G401 (cell line): ENCODE data around the gene EIF2D. TPM values are rescaled to one million over a fixed set of nuclear protein-coding genes. Genes with fewer than 3 reads are reported as not detected.
A peak's percentile ranks its signal among the peaks of the same experiment; 100 is the strongest.

Source experiments
- DNase-seq: peaks from one replicate; pipeline ENCODE4 v3.0.0-alpha.2; 2015; ENCODE audit warnings: low spot score
- in situ Hi-C: cut with HindIII; loops from 2 replicates; pipeline ENCODE4 v1.10.0; 2016; ENCODE audit warnings: low sequenced_read_pairs, mixed read lengths
- total RNA-seq: library from RNA; depleted of rRNA; stranded (reverse); fragments of >200 nt; shearing (Covaris generic); gene quantifications from 2 replicates; pipeline ENCODE4 v1.2.3, GENCODE V29; 2014; rRNA removed

Gene EIF2D
- total RNA-seq, 1 experiment from 2014 or later = 63.7 TPM

DNA sequence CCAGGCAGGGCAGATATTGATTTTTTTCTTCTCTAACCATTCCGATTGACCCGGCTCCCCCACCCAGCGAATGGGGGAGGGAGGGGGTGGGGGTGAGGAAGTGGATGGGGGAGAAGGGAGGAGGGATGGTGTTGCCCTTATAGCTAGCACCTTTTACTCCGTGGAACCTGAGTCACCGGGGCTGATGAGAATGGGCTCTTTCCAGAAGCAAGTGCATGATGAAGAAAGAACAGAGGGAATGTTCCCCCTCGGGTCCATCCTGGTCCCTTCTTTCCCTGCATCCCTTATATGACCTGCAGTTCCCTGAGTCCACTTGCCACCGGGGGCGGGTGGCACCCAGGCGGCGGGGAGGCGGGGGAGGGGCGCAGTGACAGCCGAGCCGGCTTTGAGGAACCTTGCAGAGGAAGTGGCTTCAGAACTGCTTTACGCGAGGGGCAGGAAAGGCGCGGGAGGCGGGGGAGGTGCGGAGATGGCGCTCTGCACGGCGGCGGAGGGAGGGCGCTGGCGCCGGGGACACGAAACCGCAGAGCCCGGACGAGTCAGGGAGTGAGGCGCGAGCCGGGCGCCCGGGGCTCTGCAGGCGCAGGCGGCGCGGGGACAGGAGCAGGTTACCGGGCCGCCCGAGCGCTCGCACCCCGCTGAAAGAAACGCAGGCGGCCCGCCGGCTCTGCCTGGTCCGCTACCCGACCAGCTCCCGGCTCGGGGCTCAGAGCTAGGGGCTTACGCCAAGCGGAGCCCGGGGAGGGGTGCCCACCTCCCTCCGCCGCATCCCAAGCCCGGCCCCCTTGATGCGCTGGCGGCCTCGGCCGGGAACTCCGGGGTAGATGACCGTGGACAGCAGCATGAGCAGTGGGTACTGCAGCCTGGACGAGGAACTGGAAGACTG lies 55.3 kb downstream of the EIF2D start:
- in situ Hi-C loops = no loop called here
- DNase-seq = peak; percentile 67

DNA sequence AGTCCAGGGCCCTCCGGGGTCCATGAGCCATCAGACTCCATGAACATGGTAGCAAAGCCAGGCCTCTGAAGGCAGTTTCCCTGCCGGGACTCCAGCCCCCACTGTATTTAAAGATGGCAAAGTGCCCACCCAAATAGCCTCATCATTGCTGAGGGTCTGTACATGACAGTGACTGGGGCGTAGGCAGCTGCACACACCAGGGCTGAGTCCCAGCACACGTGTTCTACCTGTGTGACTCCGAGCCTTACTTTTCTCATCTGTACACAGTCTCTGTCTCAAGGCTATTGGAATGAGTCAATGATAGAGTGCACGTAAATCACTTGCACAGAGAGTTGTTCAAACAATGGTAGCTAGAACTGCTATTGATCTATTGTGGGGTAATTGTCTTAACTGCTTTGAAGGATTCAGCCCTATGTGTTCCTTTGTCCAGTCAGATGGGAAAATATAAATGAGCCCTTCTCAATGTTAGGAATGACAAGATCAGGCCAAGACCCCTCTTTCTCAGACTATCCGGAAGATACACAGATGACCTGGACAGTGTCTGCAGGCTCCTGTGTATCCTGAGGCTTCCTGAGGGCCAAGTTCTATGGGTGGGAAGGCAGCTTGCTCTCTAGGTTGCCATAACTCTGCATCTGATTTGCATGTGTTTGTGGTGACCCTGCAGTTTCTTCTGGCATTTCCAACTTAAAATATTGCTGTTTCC lies 56.1 kb downstream of the EIF2D start:
- in situ Hi-C loops = no loop called here
- DNase-seq = peak; percentile 9

DNA sequence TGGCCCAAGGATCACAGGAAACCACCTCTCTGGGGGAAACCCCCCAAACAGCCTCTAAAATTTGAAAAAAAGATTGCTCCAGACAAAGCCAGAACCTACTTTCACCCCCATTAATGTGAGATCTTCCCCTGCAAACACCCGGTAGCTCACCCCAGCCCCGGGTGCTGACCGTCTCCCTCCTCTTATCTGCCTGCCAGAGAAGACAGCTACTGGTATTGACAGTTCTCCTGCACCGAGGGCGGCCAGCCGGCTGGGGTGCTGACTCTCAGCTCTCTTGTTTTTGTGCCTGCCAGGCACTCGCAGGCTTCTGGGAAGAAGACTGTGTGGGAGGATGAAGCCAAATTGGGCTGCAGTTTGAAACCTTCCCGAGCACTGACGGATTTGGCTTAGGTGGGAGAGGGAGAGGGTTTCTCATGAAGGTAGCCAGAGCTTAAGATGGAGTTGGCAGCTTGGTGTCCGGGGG lies 56.8 kb downstream of the EIF2D start:
- peak; percentile 48 for DNase-seq
- in situ Hi-C loops = no loop called here

DNA sequence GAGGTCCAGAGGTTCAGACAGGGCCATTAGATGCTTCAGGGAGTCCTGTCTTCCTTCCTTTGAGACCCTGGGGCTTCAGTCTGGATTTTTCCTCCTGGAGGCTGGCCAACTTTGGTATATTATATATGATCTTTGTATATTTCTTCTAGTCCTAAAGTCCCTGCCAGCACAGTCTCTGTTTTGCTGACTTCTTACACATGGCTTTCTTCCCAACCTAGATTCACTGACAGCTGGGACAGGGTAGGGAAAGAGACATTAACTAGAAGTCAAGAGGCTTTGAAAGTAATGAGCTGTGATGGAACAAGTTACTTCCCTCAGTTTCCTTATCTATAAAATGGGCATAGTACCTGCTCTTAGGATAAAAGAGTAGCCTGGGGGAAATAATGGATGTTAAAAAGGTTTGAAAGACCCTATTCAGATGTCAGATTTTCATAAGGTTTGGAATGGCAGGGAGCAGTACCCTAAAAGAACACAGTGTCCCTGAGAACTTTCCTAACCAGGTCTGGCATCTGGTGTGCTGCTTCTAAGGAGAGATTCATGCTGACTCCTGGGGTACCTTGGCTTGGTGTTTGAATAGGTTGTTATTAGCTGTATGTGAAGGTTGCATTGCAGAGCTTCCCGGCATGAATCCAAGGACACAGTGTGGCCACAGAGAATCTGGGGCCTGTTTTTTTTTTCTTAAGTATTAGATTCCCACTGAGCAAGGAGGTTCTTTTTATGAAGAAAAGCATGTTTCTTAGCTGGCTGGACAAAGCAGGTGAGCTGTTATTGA lies 57.4 kb downstream of the EIF2D start:
- in situ Hi-C loops = no loop called here
- peak; percentile 39 for DNase-seq

DNA sequence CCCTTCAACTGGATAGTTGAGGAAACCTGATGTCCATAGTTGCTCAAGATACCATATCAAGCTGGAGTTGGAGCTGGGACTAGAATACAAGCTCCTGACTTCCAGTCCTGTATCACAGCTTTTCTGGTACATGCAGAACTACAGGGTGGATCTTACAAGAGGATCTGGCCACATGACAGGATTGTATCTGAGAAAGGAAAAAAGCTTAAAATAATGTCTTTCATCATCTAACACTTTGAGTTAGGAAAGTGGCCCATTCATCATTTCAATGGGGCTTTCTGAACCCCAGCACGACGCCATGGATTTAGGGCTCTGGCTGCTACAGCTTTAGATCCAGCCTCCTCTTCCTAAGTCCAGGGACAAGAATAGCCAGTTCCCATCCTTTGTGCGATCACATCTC lies 58.1 kb downstream of the EIF2D start:
- no peak for DNase-seq
- in situ Hi-C loops = no loop called here

DNA sequence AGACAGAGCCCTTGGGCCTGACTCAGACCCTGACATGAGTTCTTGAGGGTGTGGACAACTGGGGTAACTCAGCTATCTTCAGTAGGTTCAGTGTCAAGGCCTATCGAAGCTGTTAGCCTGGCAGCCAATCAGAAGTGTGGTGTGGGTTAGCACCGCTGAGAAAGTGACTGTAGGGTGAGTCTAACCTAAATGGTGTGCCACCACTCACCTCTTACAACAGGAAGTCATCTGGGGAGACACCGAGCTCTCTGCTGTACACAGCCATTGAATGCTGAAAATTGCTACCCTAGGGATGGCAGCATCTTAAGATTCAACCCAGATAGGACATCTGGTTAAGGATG lies 60.3 kb downstream of the EIF2D start:
- in situ Hi-C loops = no loop called here
- no peak for DNase-seq

DNA sequence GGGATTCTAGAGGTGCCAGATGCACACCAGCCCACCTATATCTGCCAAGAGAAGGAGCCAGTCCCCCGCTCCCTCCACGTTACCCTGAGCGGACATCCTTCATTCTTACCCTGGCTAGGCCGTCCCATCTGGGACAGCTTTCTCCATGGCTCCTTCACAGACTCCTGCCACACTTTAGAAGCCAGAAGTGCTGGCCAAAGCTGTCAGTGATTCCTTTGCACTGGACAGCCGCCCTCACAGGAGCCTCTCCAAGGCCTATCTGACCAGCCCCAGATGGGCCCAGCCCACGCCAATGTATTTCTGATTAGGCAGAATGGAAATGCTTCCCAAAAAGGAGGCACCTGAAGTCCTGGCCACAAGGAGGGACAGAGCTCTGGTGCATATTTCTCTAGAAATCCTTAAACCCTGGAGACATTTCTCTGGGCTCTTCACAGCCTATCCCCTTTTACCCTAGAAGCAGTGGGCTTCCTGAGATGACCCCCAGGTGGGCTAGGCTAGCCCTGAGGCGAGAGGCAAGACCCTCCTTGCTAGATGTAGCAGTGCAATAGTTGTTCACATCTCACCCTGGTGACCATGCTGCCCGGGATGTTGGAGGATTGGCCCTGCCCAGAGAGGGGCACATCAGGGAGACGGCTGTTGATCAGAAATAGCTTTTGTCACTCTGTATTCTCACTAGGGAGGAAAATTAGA lies 60.8 kb downstream of the EIF2D start:
- DNase-seq = no peak
- in situ Hi-C loops = no loop called here

DNA sequence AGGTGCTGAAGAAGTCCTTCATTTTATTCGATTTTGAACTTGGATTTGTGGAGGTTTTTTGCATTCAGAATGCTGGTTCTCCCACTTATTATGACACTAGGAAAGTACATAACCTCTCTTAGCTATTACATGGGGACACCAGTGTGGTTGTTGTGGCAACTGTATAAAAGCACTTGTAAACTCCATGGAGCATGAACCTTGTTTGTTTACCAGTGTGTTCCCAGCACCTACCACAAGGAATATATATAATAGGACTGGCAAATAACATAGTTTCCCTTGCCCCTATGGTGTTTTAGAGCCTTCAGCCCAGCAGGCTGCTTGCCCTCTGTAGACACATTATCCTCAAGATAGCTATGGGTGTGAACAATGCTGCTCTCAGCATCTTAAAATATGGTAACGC lies 61.8 kb downstream of the EIF2D start:
- no peak for DNase-seq

DNA sequence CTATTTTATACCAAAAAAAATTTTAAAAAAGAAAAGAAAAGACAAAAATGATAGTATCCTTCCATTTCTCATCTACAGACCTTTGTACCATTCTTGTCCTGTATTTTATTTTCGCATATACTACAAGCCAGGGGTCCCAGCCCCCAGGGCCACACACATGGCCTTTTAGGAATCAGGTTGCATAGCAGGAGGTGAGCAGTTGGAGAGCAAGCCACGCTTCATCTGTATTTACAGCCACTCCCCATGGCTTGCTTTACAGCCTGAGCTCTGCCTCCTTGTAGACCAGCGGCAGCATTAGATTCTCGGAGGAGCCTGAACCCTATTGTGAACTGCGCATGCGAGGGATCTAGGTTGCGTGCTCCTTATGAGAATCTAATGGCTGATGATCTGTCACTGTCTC lies 65.2 kb downstream of the EIF2D start:
- in situ Hi-C loops = no loop called here

More for the DNA sequence above, 61.8 kb downstream of the EIF2D start:
- in situ Hi-C loops = no loop called here

DNA sequence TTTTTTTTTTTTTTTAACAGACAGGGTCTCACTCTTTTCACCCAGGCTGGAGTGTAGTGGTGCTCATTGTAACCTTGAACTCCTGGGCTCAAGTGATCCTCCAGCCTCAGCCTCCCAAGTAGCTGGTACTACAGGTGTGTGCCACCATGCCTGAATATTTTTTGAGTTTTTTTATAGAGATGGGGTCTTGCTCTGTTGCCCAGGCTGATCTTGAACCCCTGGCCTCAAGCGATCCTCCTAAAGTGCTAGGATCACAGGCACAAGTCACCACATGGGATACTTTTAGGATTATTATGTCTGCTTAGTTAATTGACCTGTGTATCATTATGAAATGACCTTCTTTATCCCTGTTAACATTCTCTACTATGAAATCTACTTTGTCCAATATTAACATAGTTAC lies 66.9 kb downstream of the EIF2D start:
- no peak for DNase-seq
- in situ Hi-C loops = no loop called here

More for the DNA sequence above, 65.2 kb downstream of the EIF2D start:
- DNase-seq = no peak

DNA sequence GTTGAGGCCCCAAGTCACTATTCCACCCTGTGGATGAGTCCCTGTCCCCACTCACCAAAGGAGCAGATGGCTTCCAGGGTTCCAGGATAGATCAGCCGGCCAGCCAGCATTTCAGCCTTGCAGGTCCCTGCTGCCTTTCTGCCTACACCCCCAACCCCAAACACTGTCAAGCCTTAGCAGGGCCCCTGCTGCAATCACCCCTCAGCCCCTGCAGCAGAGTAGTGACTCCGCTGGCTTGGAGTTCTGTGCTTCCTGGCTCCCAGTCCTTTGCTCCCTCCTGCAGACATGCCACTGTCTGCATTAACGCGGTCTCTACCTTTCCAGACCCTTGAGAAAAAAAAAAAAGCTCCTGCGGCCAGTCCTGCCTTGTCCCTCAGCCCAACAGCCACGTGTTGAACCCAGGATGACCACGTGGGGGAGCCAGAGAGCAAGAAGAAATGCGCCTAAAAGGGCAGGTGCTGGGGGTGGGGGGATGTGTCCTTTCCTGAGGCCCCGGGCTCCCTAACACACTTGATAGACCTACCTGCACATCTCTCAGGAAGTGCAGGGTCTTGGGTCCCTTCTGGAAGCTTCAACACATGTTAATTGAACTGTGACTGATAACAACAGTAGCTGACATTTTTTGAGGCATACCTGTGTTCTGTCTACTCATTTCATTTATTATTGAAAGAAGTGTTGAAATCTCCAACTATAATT lies 67.6 kb downstream of the EIF2D start:
- DNase-seq = peak; percentile 67
- in situ Hi-C loops = no loop called here

Other genes starting within 250 kb of the EIF2D start
- 12.7 and 27.8 TPM in 2 replicates for gene IKBKE, start 142.0 kb downstream of the EIF2D start, total RNA-seq
- 0.68 TPM in 1 of 2 replicates, not detected in the other for gene RASSF5, start 104.9 kb downstream of the EIF2D start, total RNA-seq
- gene DYRK3, start 23.1 kb upstream of the EIF2D start, total RNA-seq = 22.2 and 24.1 TPM in 2 replicates
- 25.7 and 32.7 TPM in 2 replicates for gene MAPKAPK2, start 72.4 kb upstream of the EIF2D start, total RNA-seq
- not detected in 2 replicates for gene IL19, start 158.3 kb upstream of the EIF2D start, total RNA-seq
- gene IL10, start 160.0 kb upstream of the EIF2D start, total RNA-seq = not detected in 2 replicates